ENCODE measurements around the gene XYLT1. TPM values are rescaled to one million over a fixed set of nuclear protein-coding genes. Genes with fewer than 3 reads are reported as not detected.

The XYLT1 gene
- total and polyA plus RNA-seq, 2 of the 8 experiments (the other 6 are each of a cell fraction or from before 2014, with no cell fraction given), result 6.6 to 25.4 TPM

DNA sequence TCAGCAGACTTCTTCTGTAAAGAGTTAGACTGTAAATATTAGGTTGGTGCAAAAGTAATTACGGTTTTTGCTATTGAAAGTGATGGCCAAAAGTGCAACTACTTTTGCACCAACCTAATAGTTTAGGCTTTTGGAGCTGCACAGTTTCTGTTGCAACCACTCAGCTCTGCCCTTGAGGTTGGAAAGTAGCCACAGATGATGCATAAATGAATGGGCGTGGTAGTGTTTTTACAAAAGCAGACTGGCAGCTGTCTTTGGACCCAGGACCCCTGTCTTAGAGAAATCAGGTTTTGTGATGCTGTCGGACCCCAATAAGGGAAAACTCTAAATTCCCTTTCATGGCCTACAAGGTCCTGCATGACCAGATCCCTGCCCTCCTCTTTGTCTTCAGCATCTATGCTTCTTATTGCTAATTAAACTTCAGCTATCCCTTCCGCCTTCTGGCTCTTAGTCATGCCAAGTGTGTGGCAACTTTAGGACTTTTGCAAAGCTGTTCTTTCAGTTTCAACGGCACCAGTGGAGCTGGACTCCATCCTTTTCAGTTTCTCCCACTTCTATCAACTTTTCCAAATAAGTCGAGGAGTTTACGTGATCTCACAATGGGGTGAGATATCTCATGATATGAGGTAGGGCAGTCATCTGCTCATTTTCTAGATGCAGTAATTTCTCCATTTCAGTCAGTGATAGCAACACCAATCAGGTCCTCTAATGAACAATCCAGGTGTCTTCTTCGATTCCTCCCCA lies 232.3 kb downstream of the XYLT1 start:
- Histone ChIP-seq H3K23me2 (ENCODE audit: low read depth, low read length) (peaks cover 9% of the 10 kb centered on the region; the same call in 1 of the 2 replicates), H3K4me3 (ENCODE audit: extremely low read depth in 1 of 4, insufficient read depth in 2 of 4, low read depth in 3 of 4, low read length in 4 of 4) (no peak overlapping the region), H3K9me3 (ENCODE audit: insufficient read depth in 2 of 2, low read depth in 1 of 2, low read length in 1 of 2) (no peaks in the 10 kb centered on the region), H3K56ac (replicated peaks; ENCODE audit: insufficient read length, low read depth, low read length) (no peak overlapping the region), H3K79me1 (ENCODE audit: low read depth, low read length) (no peaks in the 10 kb centered on the region), H3K4me1 (replicated peaks in 1 of 4; ENCODE audit: control insufficient read depth in 3 of 4, insufficient read depth in 4 of 4, low read length in 3 of 4) (no peaks in the 10 kb centered on the region), H2BK20ac (ENCODE audit: low read length) (no peak overlapping the region), H2BK120ac (replicated peaks; ENCODE audit: low read depth, low read length) (no peak overlapping the region), H3K18ac (ENCODE audit: extremely low read depth, low read length) (no peak overlapping the region), H3K79me2 (ENCODE audit: control insufficient read depth in 1 of 2, insufficient read depth in 2 of 2, low read length in 2 of 2) (no peaks in the 10 kb centered on the region), H4K5ac (ENCODE audit: insufficient read length, low read depth, low read length) (no peak overlapping the region), H4K8ac (ENCODE audit: extremely low read depth, insufficient read depth, low read length) (no peak overlapping the region), H3K14ac (ENCODE audit: insufficient read length) (no peak overlapping the region), H3K4ac (replicated peaks; ENCODE audit: insufficient read length, low read depth, low read length) (no peak overlapping the region), H3K36me3 (ENCODE audit: control insufficient read depth in 2 of 4, insufficient read depth in 4 of 4, low read length in 3 of 4) (no peaks in the 10 kb centered on the region; a peak in 1 of 8 replicates), H2BK12ac (ENCODE audit: low read depth, low read length) (no peak overlapping the region), H2AK5ac (ENCODE audit: low read depth, low read length) (no peak overlapping the region), H3K23ac (ENCODE audit: insufficient read length) (no peak overlapping the region), H3K4me2 (ENCODE audit: insufficient read depth in 1 of 2, low read depth in 2 of 2, low read length in 2 of 2) (no peak overlapping the region), H4K20me1 (replicated peaks in 1 of 2; ENCODE audit: control insufficient read depth in 1 of 2, insufficient read depth in 2 of 2, low read length in 2 of 2) (no peaks in the 10 kb centered on the region), H3K27ac (ENCODE audit: low read depth, low read length) (no peak overlapping the region), H4K91ac (replicated peaks; ENCODE audit: insufficient read length, low read length) (no peak overlapping the region), H2BK5ac (ENCODE audit: low read depth, low read length) (no peak overlapping the region), H3K27me3 (replicated peaks in 1 of 4; ENCODE audit: control insufficient read depth in 3 of 4, extremely low read depth in 1 of 4, insufficient read depth in 3 of 4, low read length in 3 of 4) (no peaks in the 10 kb centered on the region), H3K9ac (replicated peaks in 1 of 4; ENCODE audit: extremely low read depth in 1 of 4, low read depth in 3 of 4, low read length in 3 of 4) (no peak overlapping the region), H2AFZ (ENCODE audit: low read length) (no peak overlapping the region), H2BK15ac (ENCODE audit: low read length) (no peak overlapping the region)
- ChIA-PET CTCF (ENCODE audit: partially characterized antibody) (interaction anchor here (0.9 to 1.1 kb wide), 4 partner anchors 9 to 27 kb away, joined by 3 read pairs; no protein-coding TSS in a partner anchor), POLR2A (ENCODE audit: partially characterized antibody) (no interaction called here)
- no peak for FAIRE-seq
- WGBS, 2 experiments (ENCODE audit: extremely low coverage in 1 of 2, insufficient coverage in 1 of 2, insufficient read length in 1 of 2, insufficient replicate concordance in 2 of 2, low coverage in 1 of 2, low lambda C conversion rate in 2 of 2, missing lambda C conversion rate in 1 of 2), result 89% methylated on average over 8 of the region's 8 CpGs; no CpG with 5 or more reads in 1 of the 2 experiments
- DNase-seq (ENCODE audit: low read depth in 1 of 2, low spot score in 2 of 2), result no peak

All from H1 (cell line).